ENCODE data around the gene MAML3. TPM values are rescaled to one million over a fixed set of nuclear protein-coding genes. Genes with fewer than 3 reads are reported as not detected.

MAML3 gene
- total and polyA plus RNA-seq, 2 of the 13 experiments (the other 11 are each of a cell fraction or from before 2014, with no cell fraction given): 0.05 to 0.13 TPM

DNA sequence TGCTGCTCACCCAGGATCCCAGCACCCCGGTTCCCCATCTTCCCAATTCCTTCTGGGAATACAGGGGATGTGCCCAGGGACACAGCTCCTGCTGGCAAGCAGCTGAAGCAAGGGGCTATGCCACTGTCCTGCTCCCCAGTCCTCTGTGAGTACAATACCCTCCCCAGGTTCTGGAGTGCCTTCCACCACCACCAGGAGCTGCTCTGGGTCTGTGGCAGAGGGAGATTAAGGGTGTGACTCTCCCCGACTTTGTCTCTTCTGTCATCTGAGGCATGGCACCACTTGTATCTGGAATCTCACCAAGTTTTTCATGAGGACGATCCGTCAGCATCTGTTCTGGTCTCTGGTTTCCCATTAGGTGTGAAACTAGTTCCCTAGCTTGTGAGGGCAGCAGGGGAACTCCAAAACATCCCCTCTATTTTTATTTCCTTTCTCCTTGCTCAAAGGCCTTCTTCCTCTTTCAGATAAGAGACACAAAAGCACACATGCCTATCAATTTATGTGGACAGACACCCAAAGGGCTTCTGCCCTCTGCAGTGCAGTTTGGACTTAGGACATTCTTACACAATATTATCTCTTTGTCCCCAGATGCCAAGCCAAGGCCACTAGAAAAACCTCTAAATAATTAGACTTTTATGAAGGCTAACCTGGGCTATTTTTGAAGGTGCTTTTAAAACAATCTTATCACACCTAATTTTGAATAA, 461.5 kb downstream of the MAML3 start (continued):
- TF ChIP-seq ATF1 (CRISPR knock-in tag; IDR thresholded peaks at IDR 0.05): peak; percentile 52; the same call in 1 of the 2 replicates
- TF ChIP-seq CC2D1A (CRISPR knock-in tag; IDR thresholded peaks at IDR 0.05): 0 out of 2 replicates have a peak, but pooled peaks have one; percentile 26
- peak; percentile 64; the same call in 1 of the 2 replicates for TF ChIP-seq HOXA3 (CRISPR knock-in tag; IDR thresholded peaks at IDR 0.05)
- no peak for TF ChIP-seq ZSCAN12 (CRISPR knock-in tag; IDR thresholded peaks at IDR 0.05)
- TF ChIP-seq ZNF644 (CRISPR knock-in tag; IDR thresholded peaks at IDR 0.05; ENCODE audit: low read depth): 0 out of 2 replicates have a peak, but pooled peaks have one; percentile 52
- TF ChIP-seq SPEN (CRISPR knock-in tag; IDR thresholded peaks at IDR 0.05; ENCODE audit: low read depth): peak; percentile 43; the same call in 1 of the 2 replicates
- TF ChIP-seq MAZ (IDR thresholded peaks at IDR 0.05; ENCODE audit: borderline replicate concordance, low read depth, low read length): no peak
- peak; percentile 50; the same call in 1 of the 2 replicates for TF ChIP-seq MAZ (CRISPR knock-in tag; IDR thresholded peaks at IDR 0.05; ENCODE audit: low read depth)
- TF ChIP-seq HDAC2 (CRISPR knock-in tag; IDR thresholded peaks at IDR 0.05): peak; percentile 96
- no peak for TF ChIP-seq SOX6 (IDR thresholded peaks at IDR 0.05)
- peak; percentile 98 for TF ChIP-seq SOX6 (CRISPR knock-in tag; IDR thresholded peaks at IDR 0.05)
- peak; percentile 68; the same call in 1 of the 2 replicates for TF ChIP-seq KAT8 (CRISPR knock-in tag; IDR thresholded peaks at IDR 0.05)
- TF ChIP-seq ZSCAN30 (CRISPR knock-in tag; IDR thresholded peaks at IDR 0.05): no peak
- TF ChIP-seq, protein P1, sequence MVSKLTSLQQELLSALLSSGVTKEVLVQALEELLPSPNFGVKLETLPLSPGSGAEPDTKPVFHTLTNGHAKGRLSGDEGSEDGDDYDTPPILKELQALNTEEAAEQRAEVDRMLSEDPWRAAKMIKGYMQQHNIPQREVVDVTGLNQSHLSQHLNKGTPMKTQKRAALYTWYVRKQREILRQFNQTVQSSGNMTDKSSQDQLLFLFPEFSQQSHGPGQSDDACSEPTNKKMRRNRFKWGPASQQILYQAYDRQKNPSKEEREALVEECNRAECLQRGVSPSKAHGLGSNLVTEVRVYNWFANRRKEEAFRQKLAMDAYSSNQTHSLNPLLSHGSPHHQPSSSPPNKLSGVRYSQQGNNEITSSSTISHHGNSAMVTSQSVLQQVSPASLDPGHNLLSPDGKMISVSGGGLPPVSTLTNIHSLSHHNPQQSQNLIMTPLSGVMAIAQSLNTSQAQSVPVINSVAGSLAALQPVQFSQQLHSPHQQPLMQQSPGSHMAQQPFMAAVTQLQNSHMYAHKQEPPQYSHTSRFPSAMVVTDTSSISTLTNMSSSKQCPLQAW (CRISPR knock-in tag; IDR thresholded peaks at IDR 0.05): peak; percentile 67
- TF ChIP-seq PHF21A (CRISPR knock-in tag; IDR thresholded peaks at IDR 0.05): peak; percentile 94
- TF ChIP-seq ERF (CRISPR knock-in tag; IDR thresholded peaks at IDR 0.05): peak; percentile 46; the same call in 1 of the 2 replicates
- TF ChIP-seq ZNF772 (CRISPR knock-in tag; IDR thresholded peaks at IDR 0.05): 0 out of 2 replicates have a peak, but pooled peaks have one; percentile 60
- no peak; the same call in 1 of the 2 replicates for TF ChIP-seq EHMT2 (IDR thresholded peaks at IDR 0.05; ENCODE audit: borderline replicate concordance, low read depth, low read length)
- no peak for TF ChIP-seq KLF15 (CRISPR knock-in tag; IDR thresholded peaks at IDR 0.05; ENCODE audit: borderline replicate concordance)
- peak; percentile 43; the same call in 1 of the 2 replicates for TF ChIP-seq ARNTL (CRISPR knock-in tag; IDR thresholded peaks at IDR 0.05)
- TF ChIP-seq, protein P2, sequence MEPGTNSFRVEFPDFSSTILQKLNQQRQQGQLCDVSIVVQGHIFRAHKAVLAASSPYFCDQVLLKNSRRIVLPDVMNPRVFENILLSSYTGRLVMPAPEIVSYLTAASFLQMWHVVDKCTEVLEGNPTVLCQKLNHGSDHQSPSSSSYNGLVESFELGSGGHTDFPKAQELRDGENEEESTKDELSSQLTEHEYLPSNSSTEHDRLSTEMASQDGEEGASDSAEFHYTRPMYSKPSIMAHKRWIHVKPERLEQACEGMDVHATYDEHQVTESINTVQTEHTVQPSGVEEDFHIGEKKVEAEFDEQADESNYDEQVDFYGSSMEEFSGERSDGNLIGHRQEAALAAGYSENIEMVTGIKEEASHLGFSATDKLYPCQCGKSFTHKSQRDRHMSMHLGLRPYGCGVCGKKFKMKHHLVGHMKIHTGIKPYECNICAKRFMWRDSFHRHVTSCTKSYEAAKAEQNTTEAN (CRISPR knock-in tag; conservative IDR thresholded peaks at IDR 0.05): 0 out of 2 replicates have a peak, but pooled peaks have one; percentile 21
- peak; percentile 99 for TF ChIP-seq HNF4A (CRISPR knock-in tag; IDR thresholded peaks at IDR 0.05)
- TF ChIP-seq GTF3A (CRISPR knock-in tag; conservative IDR thresholded peaks at IDR 0.05): no peak
- TF ChIP-seq SIX1 (CRISPR knock-in tag; IDR thresholded peaks at IDR 0.05; ENCODE audit: borderline replicate concordance): peak; percentile 42; the same call in 1 of the 2 replicates
- peak; percentile 65; the same call in 1 of the 2 replicates for TF ChIP-seq ZBTB7B (CRISPR knock-in tag; IDR thresholded peaks at IDR 0.05)
- TF ChIP-seq ZC3H13 (CRISPR knock-in tag; IDR thresholded peaks at IDR 0.05): no peak
- TF ChIP-seq SMC3 (IDR thresholded peaks at IDR 0.05; ENCODE audit: low read length): peak; percentile 27; the same call in 1 of the 2 replicates
- 0 out of 2 replicates have a peak, but pooled peaks have one; percentile 8 for TF ChIP-seq NFYC (CRISPR knock-in tag; IDR thresholded peaks at IDR 0.05)

Data from HepG2 (cell line).